ENCODE data around the gene ZNF532.

- no peak for TF ChIP-seq CTCF (IDR thresholded peaks at IDR 0.05)
- TF ChIP-seq POLR2A (IDR thresholded peaks at IDR 0.05) = no peak
- no peak for TF ChIP-seq POLR2AphosphoS5 (IDR thresholded peaks at IDR 0.05)
Observed at GRCh38 chr18:59035591-59035990, 170.9 kb downstream of the ZNF532 start.
